Measurements from ENCODE around the gene PCDHB10. TPM values are rescaled to one million over a fixed set of nuclear protein-coding genes. Genes with fewer than 3 reads are reported as not detected.
"Not testable (repeated sequence)": the region's sequence is repeated elsewhere in the genome, so short reads cannot be mapped to it uniquely, and the experiment has no call there.

The PCDHB10 gene
- total RNA-seq, 1 donor from 2014 or later = 13.9 TPM

DNA sequence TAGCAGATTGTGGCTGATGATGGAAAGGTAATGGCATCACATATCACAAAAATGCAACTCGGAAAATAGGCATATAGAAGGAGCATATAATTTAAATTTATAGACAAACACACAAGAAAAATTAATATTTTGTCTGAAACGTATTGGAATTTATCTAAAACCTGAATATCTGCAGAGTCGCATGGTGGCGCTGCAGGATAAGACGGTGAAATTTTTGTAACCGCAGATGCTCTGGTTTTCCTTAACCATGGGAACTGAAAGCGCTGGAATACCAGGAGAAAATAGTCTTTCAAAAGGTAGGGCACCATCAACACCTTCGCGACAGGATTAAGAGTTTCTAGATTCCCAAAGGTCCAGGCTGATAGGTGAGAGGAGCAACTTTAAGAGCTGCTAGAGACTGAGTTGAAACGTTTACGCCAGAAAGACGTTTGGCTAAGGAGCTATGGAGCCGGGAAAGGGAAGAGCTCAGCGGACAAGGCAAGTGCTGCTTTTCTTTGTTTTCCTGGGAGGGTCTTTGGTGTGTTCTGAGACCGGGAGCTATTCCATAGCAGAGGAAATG lies 42.0 kb downstream of the PCDHB10 start:
- DNase-seq (ENCODE audit: low spot score in 2 of 2) (no peak), FAIRE-seq (no peak)

DNA sequence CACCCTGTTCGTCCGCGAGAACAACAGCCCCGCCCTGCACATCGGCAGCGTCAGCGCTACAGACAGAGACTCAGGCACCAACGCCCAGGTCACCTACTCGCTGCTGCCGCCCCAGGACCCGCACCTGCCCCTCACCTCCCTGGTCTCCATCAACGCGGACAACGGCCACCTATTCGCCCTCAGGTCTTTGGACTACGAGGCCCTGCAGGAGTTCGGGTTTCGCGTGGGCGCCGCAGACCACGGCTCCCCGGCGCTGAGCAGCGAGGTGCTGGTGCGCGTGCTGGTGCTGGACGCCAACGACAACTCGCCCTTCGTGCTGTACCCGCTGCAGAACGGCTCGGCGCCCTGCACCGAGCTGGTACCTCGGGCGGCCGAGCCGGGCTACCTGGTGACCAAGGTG lies 43.8 kb downstream of the PCDHB10 start:
- not testable (repeated sequence) for FAIRE-seq

DNA sequence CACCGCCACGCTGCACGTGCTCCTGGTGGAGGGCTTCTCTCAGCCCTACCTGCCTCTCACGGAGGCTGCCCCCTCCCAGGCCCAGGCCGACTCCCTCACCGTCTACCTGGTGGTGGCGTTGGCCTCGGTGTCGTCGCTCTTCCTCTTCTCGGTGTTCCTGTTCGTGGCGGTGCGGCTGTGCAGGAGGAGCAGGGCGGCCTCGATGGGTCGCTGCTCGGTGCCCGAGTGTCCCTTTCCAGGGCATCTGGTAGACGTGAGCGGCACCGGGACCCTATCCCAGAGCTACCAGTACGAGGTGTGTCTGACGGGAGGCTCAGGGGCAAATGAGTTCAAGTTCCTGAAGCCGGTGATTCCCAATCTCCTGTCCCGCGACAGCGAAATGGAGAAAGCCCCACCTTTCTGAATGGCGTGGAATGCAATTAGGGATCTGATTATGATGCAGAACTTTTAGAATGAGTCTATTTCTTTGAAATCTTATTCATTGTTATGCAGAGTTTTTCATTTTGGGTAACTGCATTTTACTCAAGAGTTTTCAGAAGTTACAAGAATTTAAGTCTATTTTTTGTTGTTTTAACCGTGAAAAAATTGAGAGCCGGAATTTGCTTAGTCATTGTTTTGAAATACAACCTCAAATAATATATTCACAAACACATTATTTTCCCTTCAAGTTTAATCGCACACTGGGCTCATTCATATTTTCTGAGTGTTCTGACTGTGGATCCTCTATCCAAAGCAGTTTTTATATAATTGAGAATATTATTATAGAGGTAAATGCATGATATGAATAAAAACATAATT lies 44.6 kb downstream of the PCDHB10 start:
- no peak for DNase-seq (ENCODE audit: low spot score in 2 of 2)
- FAIRE-seq = no peak

More for the DNA sequence above, 43.8 kb downstream of the PCDHB10 start:
- not testable (repeated sequence) for DNase-seq (ENCODE audit: low spot score in 2 of 2)

DNA sequence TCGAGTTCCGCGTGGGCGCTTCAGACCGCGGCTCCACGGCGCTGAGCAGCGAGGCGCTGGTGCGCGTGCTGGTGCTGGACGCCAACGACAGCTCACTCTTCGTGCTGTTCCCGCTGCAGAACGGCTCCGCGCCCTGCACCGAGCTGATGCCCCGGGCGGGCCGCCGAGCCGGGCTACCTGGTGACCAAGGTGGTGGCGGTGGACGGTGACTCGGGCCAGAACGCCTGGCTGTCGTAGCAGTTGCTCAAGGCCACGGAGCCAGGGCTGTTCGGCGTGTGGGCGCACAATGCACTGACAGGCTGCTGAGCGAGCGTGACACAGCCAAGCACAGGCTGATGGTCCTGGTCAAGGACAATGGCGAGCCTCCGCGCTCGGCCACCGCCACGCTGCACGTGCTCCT lies 49.3 kb downstream of the PCDHB10 start:
- DNase-seq (ENCODE audit: low spot score in 2 of 2) (no peak), FAIRE-seq (no peak)

Other genes with a start within 250 kb of the PCDHB10 start
- gene PCDHAC2, start 225.9 kb upstream of the PCDHB10 start, total RNA-seq = 29.8 TPM
- gene PCDHB1, start 141.0 kb upstream of the PCDHB10 start, total RNA-seq = 0.82 TPM
- 13.0 TPM for gene PCDHB2, start 97.7 kb upstream of the PCDHB10 start, total RNA-seq
- 11.0 TPM for gene PCDHB3, start 91.9 kb upstream of the PCDHB10 start, total RNA-seq
- 4.5 TPM for gene PCDHB4, start 70.5 kb upstream of the PCDHB10 start, total RNA-seq
- 7.3 TPM for gene PCDHB5, start 57.1 kb upstream of the PCDHB10 start, total RNA-seq
- gene PCDHB6, start 42.3 kb upstream of the PCDHB10 start, total RNA-seq = 3.3 TPM
- gene PCDHB7, start 19.7 kb upstream of the PCDHB10 start, total RNA-seq = 9.8 TPM
- gene PCDHB8, start 14.6 kb upstream of the PCDHB10 start, total RNA-seq = 7.7 TPM
- gene PCDHB16, start 10.0 kb upstream of the PCDHB10 start, total RNA-seq = 5.3 TPM
- 4.9 TPM for gene PCDHB9, start 5.2 kb upstream of the PCDHB10 start, total RNA-seq
- gene PCDHB11, start 7.3 kb downstream of the PCDHB10 start, total RNA-seq = 13.0 TPM
- gene PCDHB12, start 16.4 kb downstream of the PCDHB10 start, total RNA-seq = 12.6 TPM
- gene PCDHB13, start 21.6 kb downstream of the PCDHB10 start, total RNA-seq = 6.1 TPM
- 12.6 TPM for gene PCDHB14, start 31.0 kb downstream of the PCDHB10 start, total RNA-seq
- 18.3 TPM for gene PCDHB15, start 53.0 kb downstream of the PCDHB10 start, total RNA-seq
- gene SLC25A2, start 111.7 kb downstream of the PCDHB10 start, total RNA-seq = not detected
- 119 TPM for gene TAF7, start 128.4 kb downstream of the PCDHB10 start, total RNA-seq
- gene PCDHGA1, start 138.2 kb downstream of the PCDHB10 start, total RNA-seq = 3.3 TPM
- 4.5 TPM for gene PCDHGA2, start 146.4 kb downstream of the PCDHB10 start, total RNA-seq
- gene PCDHGA3, start 151.5 kb downstream of the PCDHB10 start, total RNA-seq = 4.1 TPM
- 6.1 TPM for gene PCDHGB1, start 157.7 kb downstream of the PCDHB10 start, total RNA-seq
- 5.7 TPM for gene PCDHGA4, start 162.7 kb downstream of the PCDHB10 start, total RNA-seq
- gene PCDHGB2, start 167.6 kb downstream of the PCDHB10 start, total RNA-seq = 6.1 TPM
- 5.7 TPM for gene PCDHGA5, start 171.8 kb downstream of the PCDHB10 start, total RNA-seq
- gene PCDHGB3, start 177.9 kb downstream of the PCDHB10 start, total RNA-seq = 8.2 TPM
- 9.0 TPM for gene PCDHGA6, start 181.5 kb downstream of the PCDHB10 start, total RNA-seq
- 4.9 TPM for gene PCDHGA7, start 190.4 kb downstream of the PCDHB10 start, total RNA-seq
- gene PCDHGB4, start 195.3 kb downstream of the PCDHB10 start, total RNA-seq = 8.6 TPM
- gene PCDHGA8, start 200.3 kb downstream of the PCDHB10 start, total RNA-seq = 5.7 TPM
- gene PCDHGB5, start 205.6 kb downstream of the PCDHB10 start, total RNA-seq = 13.0 TPM
- 6.9 TPM for gene PCDHGA9, start 210.4 kb downstream of the PCDHB10 start, total RNA-seq
- 9.8 TPM for gene PCDHGB6, start 215.7 kb downstream of the PCDHB10 start, total RNA-seq
- 9.8 TPM for gene PCDHGA10, start 220.6 kb downstream of the PCDHB10 start, total RNA-seq
- gene PCDHGB7, start 225.3 kb downstream of the PCDHB10 start, total RNA-seq = 10.6 TPM
- gene PCDHGA11, start 228.7 kb downstream of the PCDHB10 start, total RNA-seq = 10.6 TPM
- gene PCDHGA12, start 238.2 kb downstream of the PCDHB10 start, total RNA-seq = 3.7 TPM